GM12875 (cell line): Measurements from ENCODE around the gene HPS3.

Experiments used
- H3K4me3 ChIP-seq: one replicate; pipeline ENCODE4 v1.5.1; 2011; ENCODE audit warnings: low read depth, low read length, control low read depth
- TF ChIP-seq, protein P1 (sequence below): IDR thresholded peaks from 2 replicates; pipeline ENCODE4 v1.5.1; 2011; ENCODE audit warnings: low read depth, mild to moderate bottlenecking, control low read depth, inconsistent platforms, low read length, moderate library complexity, borderline replicate concordance; ENCODE audit not compliant: insufficient read depth

Gene HPS3

DNA sequence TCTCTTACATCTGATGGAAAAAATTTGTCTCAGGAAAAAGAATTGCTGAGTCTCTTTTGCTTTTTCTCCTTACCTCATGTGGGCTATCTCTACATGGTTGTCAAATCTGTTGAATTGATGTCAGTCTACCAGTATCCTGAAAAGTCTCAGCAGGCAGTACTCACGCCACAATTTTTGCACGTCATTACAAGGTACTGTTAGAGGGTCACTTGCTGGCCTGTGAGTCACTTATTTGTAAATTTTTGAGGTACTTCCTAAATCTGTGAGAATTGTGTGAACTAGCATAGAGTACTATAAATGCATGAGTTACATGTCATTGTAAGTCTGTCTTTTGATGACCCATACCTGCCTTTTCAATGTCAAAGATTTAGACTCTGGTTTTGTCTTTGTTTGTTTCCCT, 15.9 kb downstream of the HPS3 start:
- TF ChIP-seq, protein P1, sequence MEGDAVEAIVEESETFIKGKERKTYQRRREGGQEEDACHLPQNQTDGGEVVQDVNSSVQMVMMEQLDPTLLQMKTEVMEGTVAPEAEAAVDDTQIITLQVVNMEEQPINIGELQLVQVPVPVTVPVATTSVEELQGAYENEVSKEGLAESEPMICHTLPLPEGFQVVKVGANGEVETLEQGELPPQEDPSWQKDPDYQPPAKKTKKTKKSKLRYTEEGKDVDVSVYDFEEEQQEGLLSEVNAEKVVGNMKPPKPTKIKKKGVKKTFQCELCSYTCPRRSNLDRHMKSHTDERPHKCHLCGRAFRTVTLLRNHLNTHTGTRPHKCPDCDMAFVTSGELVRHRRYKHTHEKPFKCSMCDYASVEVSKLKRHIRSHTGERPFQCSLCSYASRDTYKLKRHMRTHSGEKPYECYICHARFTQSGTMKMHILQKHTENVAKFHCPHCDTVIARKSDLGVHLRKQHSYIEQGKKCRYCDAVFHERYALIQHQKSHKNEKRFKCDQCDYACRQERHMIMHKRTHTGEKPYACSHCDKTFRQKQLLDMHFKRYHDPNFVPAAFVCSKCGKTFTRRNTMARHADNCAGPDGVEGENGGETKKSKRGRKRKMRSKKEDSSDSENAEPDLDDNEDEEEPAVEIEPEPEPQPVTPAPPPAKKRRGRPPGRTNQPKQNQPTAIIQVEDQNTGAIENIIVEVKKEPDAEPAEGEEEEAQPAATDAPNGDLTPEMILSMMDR, result no peak

DNA sequence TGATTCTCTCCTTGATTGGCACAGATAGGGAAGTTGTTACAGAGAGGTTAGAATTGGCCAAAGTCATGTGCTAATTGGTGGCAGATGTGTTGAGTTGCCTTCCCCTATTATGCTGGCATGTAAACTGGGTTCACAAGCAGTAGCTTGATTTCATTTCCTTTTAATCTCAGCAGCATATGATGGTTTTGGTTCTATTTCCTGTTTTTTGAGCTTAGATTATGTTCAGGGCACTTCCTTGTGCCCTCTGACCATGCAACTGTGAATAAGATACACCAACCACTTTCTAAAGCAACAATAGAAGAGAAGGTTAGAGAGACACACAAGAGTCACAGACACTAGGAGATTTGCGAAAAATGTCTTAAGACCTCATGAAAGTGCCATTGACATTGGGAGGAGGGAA, 16.5 kb downstream of the HPS3 start:
- no peak overlapping the region for H3K4me3 ChIP-seq
- TF ChIP-seq, protein P1, result no peak

More for the DNA sequence above, 15.9 kb downstream of the HPS3 start:
- no peak overlapping the region for H3K4me3 ChIP-seq

DNA sequence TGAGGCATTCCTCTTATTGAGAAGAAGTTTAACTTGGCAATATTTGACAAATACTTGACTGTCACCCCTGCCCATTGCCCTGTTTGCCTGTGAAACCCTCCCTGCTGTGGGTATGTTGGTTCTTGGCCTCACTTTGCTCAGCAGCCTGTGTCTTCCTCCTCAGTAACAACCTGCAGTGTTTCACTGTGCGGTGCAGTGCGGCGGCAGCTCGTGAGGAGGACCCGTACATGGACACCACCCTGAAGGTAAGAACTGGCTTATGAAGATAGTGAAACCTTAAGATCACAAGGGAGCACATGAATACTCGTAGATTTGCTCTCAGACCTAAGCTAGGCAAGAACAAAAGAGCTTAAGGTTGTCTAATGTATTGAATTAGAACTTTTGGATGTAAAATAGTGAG, 21.0 kb downstream of the HPS3 start:
- TF ChIP-seq, protein P1, result no peak
- H3K4me3 ChIP-seq, result no peak overlapping the region

DNA sequence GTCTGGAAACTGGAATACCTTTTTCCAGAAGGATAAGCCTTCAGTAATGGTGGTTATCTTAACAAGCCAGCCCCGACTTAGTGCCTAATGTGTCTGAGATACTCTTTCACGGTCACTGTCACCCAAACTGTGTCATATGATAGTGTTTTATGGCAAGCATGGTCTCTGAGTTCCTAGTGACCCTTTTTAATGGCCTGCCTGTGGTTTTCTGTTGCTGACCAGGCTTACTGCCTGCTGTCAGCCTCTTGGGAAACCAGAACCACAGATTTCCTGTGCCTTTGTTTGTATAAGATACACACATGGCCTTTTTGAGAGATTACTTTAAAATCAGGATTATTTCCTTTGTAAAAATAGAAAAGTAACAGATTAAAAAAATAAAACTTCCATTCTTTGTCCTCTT, 22.4 kb downstream of the HPS3 start:
- TF ChIP-seq, protein P1, result no peak
- no peak overlapping the region for H3K4me3 ChIP-seq

DNA sequence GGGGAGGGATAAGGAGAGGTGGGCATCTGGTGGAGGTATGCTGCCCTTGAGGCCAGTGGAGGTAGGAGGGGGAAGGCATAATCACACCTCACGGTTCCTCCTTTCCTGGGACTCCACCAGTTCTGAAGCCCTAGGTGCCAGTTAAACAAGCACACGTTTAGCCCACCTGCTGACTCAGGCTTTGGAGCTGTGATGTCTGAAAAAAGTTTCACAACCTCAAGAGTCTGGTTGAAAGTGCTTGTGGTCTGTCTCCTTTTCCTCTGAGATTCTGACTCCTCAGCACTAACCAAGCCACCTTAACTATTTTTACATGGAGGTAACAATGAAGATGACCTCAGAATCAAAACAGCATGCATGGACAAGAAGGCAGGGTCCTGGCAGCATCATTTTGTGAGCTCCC, 23.0 kb downstream of the HPS3 start:
- TF ChIP-seq, protein P1, result no peak
- no peak overlapping the region for H3K4me3 ChIP-seq

DNA sequence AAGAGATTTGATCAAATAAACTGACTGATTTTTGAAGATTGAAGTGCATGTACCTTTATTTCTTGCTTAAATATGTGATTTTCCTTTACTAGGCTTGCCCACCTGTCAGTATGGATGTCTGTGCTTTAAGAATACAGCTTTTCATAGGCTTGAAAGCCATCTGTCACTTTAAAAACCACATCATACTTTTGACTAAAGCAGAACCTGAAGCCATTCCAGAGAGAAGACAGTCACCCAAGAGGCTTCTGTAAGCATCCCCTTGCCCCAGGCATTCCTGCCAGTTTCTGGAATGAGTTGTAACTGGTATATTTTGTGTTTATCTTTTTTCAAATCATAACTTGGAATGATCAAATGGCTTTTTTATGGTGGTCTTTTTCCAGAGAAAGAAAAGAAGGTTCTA, 24.0 kb downstream of the HPS3 start:
- TF ChIP-seq, protein P1, result no peak
- H3K4me3 ChIP-seq, result no peak overlapping the region

DNA sequence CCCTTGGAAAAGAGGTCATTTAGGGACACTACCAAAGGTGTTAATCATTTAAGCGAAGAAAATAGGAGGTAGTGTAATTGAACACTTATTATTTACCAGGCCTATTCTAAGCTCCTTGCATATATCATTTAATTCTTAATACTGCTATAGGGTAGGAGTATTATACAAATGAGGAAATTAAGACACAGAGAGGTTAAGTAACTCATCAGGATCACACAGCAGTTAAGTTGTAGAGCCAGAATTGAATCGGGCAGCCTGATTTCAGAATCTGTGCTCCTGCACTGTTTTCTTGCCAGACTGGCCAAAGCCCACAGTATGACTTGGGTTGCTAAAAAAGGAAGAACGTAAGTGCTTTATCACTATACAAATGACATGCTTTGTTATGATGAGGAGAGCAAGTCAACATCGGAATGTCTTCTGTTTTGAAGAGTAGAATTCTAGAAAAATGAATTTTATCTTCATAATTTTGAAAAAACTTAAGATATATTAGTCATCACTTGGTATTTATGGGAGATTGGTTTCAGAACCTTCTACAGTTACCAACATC, 31.4 kb downstream of the HPS3 start:
- TF ChIP-seq, protein P1, result no peak

More for the DNA sequence above, 31.4 kb downstream of the HPS3 start:
- no peak overlapping the region for H3K4me3 ChIP-seq
